Suprapubic skin (tissue), 4 donors: ENCODE data around the gene CALML3. TPM values are rescaled to one million over a fixed set of nuclear protein-coding genes. Genes with fewer than 3 reads are reported as not detected.
A peak's percentile ranks its signal among the peaks of the same experiment; 100 is the strongest.

Source experiments
- DNase-seq, 2 donors: peaks; one replicate each; pipeline ENCODE4 v3.0.0-alpha.2; 2019; ENCODE audit warnings: low spot score in 2 of 2
- H3K27ac ChIP-seq: fragments of 200-600 bp; sonication (generic); one replicate; pipeline ENCODE4 v1.5.1; 2019
- H3K27me3 ChIP-seq: fragments of 200-600 bp; sonication (generic); one replicate; pipeline ENCODE4 v1.5.1; 2019
- H3K36me3 ChIP-seq: fragments of 200-600 bp; sonication (generic); one replicate; pipeline ENCODE4 v1.5.1; 2019
- H3K4me1 ChIP-seq: fragments of 200-600 bp; sonication (generic); one replicate; pipeline ENCODE4 v1.5.1; 2019
- H3K4me3 ChIP-seq: fragments of 200-600 bp; sonication (generic); one replicate; pipeline ENCODE4 v1.5.1; 2019; ENCODE audit warnings: mild to moderate bottlenecking
- H3K9me3 ChIP-seq: fragments of 200-600 bp; sonication (generic); one replicate; pipeline ENCODE4 v1.5.1; 2019
- CTCF ChIP-seq, 2 donors: fragments of 200-600 bp in 1 of 2; fragments of 450-650 bp in 1 of 2; sonication (generic) in 1 of 2; IDR thresholded peaks; one replicate each; pipeline ENCODE4 v1.5.1; 2016 to 2019; ENCODE audit warnings: antibody characterized with exemption in 2 of 2, mild to moderate bottlenecking in 1 of 2, moderate library complexity in 1 of 2
- EP300 ChIP-seq: sonication (generic); formaldehyde crosslinking; IDR thresholded peaks from one replicate; pipeline ENCODE4 v1.6.1; 2017; ENCODE audit warnings: antibody characterized with exemption
- POLR2A ChIP-seq, 2 donors: fragments of 450-650 bp; IDR thresholded peaks; one replicate each; pipeline ENCODE4 v1.6.1; 2017; ENCODE audit warnings: antibody characterized with exemption in 2 of 2, mild to moderate bottlenecking in 2 of 2, moderate library complexity in 2 of 2
- POLR2AphosphoS5 ChIP-seq, 3 donors: sonication (generic); formaldehyde crosslinking; IDR thresholded peaks; one replicate each; pipeline ENCODE4 v1.6.1; 2017; ENCODE audit warnings: antibody characterized with exemption in 3 of 3
- WGBS: methylation state at CpG from one replicate; pipeline ENCODE4 v1.1.5; 2018; 5-methylcytosine and 5-hydroxymethylcytosine counted together
- total RNA-seq, 4 donors: library from RNA; depleted of rRNA; stranded (reverse); fragments of >200 nt; gene quantifications; one replicate each; pipeline ENCODE4 v1.1.0, GENCODE V29; 2016

CALML3 gene
- total RNA-seq, 4 donors from 2014 or later: 27.4 to 296 (median 105) TPM

- H3K4me1 ChIP-seq: peaks cover 83% of the 10 kb centered on the region
- peak; percentile 48 to 72 for DNase-seq
Observed at GRCh38 chr10:5551531-5552375, 27.0 kb downstream of the CALML3 start.

GRCh38 chr10:5552376-5553321, 27.9 kb downstream of the CALML3 start:
- Histone ChIP-seq H3K36me3 (no peaks in the 10 kb centered on the region), H3K4me3 (no peak overlapping the region), H3K9me3 (no peaks in the 10 kb centered on the region), H3K27me3 (no peaks in the 10 kb centered on the region), H3K4me1 (peaks cover 74% of the 10 kb centered on the region), H3K27ac (peak overlapping the region; percentile 81)
- DNase-seq: peak; percentile 50 to 56
- no peak for TF ChIP-seq POLR2A (IDR thresholded peaks at IDR 0.05)
- TF ChIP-seq POLR2AphosphoS5 (IDR thresholded peaks at IDR 0.05): no peak
- no peak for TF ChIP-seq EP300
- TF ChIP-seq CTCF (IDR thresholded peaks at IDR 0.05): no peak
- 88% methylated on average over 23 of the region's 23 CpGs for WGBS

More at GRCh38 chr10:5551531-5552375, 27.0 kb downstream of the CALML3 start:
- no peaks in the 10 kb centered on the region for H3K36me3 ChIP-seq
- no peak overlapping the region for H3K4me3 ChIP-seq
- TF ChIP-seq POLR2A (IDR thresholded peaks at IDR 0.05): no peak
- TF ChIP-seq CTCF (IDR thresholded peaks at IDR 0.05): no peak
- no peak for TF ChIP-seq EP300
- TF ChIP-seq POLR2AphosphoS5 (IDR thresholded peaks at IDR 0.05): no peak
- H3K27ac ChIP-seq: peak overlapping the region; percentile 81
- H3K27me3 ChIP-seq: no peaks in the 10 kb centered on the region
- H3K9me3 ChIP-seq: no peaks in the 10 kb centered on the region
- WGBS: 62% methylated on average over 11 of the region's 15 CpGs

GRCh38 chr10:5553400-5554170, 28.8 kb downstream of the CALML3 start:
- Histone ChIP-seq H3K27ac (peak overlapping the region; percentile 63), H3K27me3 (no peaks in the 10 kb centered on the region), H3K9me3 (no peaks in the 10 kb centered on the region), H3K4me1 (peaks cover 64% of the 10 kb centered on the region), H3K4me3 (no peak overlapping the region), H3K36me3 (no peaks in the 10 kb centered on the region)
- TF ChIP-seq POLR2A (IDR thresholded peaks at IDR 0.05) (no peak), CTCF (IDR thresholded peaks at IDR 0.05) (no peak)
- DNase-seq: peak; percentile 50 to 69
- WGBS: 71% methylated on average over 17 of the region's 17 CpGs

GRCh38 chr10:5555021-5555510, 30.3 kb downstream of the CALML3 start:
- peak overlapping the region; percentile 52 for H3K27ac ChIP-seq
- no peak for TF ChIP-seq CTCF (IDR thresholded peaks at IDR 0.05)
- no peak for TF ChIP-seq POLR2AphosphoS5 (IDR thresholded peaks at IDR 0.05)
- H3K27me3 ChIP-seq: no peaks in the 10 kb centered on the region
- H3K36me3 ChIP-seq: no peaks in the 10 kb centered on the region
- no peak overlapping the region for H3K4me3 ChIP-seq
- peaks cover 52% of the 10 kb centered on the region for H3K4me1 ChIP-seq
- 94% methylated on average over 19 of the region's 19 CpGs for WGBS
- H3K9me3 ChIP-seq: no peaks in the 10 kb centered on the region
- DNase-seq: peak; percentile 62 to 76
